Glomerular endothelial cell (primary cell): ENCODE data around the gene HDDC3. TPM values are rescaled to one million over a fixed set of nuclear protein-coding genes. Genes with fewer than 3 reads are reported as not detected.

Experiments
- DNase-seq: peaks from one replicate; pipeline ENCODE4 v3.0.0-alpha.2; 2011; ENCODE audit warnings: low read depth, low spot score; ENCODE audit errors: extremely low read depth
- total RNA-seq: library from RNA; depleted of rRNA; stranded (reverse); fragments of >200 nt; gene quantifications from 2 replicates; pipeline ENCODE4 v1.2.3, GENCODE V29; 2015

Gene HDDC3
- total RNA-seq, 1 donor from 2014 or later = 15.7 TPM

GRCh38 chr15:90954712-90955623, 22.6 kb upstream of the HDDC3 start, which contains the start of gene RCCD1:
TSS of gene RCCD1 (plus strand) at chr15:90954884. CDS start at chr15:90956735, 1,851 bp downstream.
- DNase-seq = no peak

- DNase-seq = no peak
These were observed 21.8 kb upstream of the HDDC3 start for GRCh38 chr15:90953947-90954711.

GRCh38 chr15:90952901-90953677, 20.7 kb upstream of the HDDC3 start:
- DNase-seq = no peak

GRCh38 chr15:90950676-90951075, 18.3 kb upstream of the HDDC3 start:
- no peak for DNase-seq

GRCh38 chr15:90949979-90950675, 17.8 kb upstream of the HDDC3 start:
- no peak for DNase-seq

GRCh38 chr15:90948506-90948905, 16.2 kb upstream of the HDDC3 start:
- DNase-seq = no peak

- DNase-seq = no peak
These were observed 15.4 kb upstream of the HDDC3 start for GRCh38 chr15:90947577-90948357.

GRCh38 chr15:90946941-90947576, 14.7 kb upstream of the HDDC3 start:
- no peak for DNase-seq

GRCh38 chr15:90946538-90946937, 14.2 kb upstream of the HDDC3 start:
- DNase-seq = no peak

GRCh38 chr15:90945091-90945490, 12.7 kb upstream of the HDDC3 start:
- DNase-seq = no peak

GRCh38 chr15:90942354-90943120, 10.2 kb upstream of the HDDC3 start:
- DNase-seq = no peak

GRCh38 chr15:90941038-90941437, 8.7 kb upstream of the HDDC3 start:
- no peak for DNase-seq

GRCh38 chr15:90939756-90940155, 7.4 kb upstream of the HDDC3 start:
- no peak for DNase-seq

- DNase-seq = no peak
These were observed 5.9 kb upstream of the HDDC3 start for GRCh38 chr15:90938261-90938660.

- no peak for DNase-seq
These were observed 4.5 kb upstream of the HDDC3 start for GRCh38 chr15:90936823-90937222.

- no peak for DNase-seq
These were observed 2.8 kb upstream of the HDDC3 start, which contains the start of gene UNC45A for GRCh38 chr15:90934949-90935751. TSS of gene UNC45A (plus strand) at chr15:90935285. CDS start at chr15:90935325, 40 bp downstream.

- no peak for DNase-seq
These were observed 2.1 kb upstream of the HDDC3 start for GRCh38 chr15:90934256-90934948.
